GM12873 (cell line): Measurements from ENCODE around the gene MAB21L1.

Source experiments
- CTCF ChIP-seq: IDR thresholded peaks from 2 replicates; pipeline ENCODE4 v1.5.1; 2012; ENCODE audit warnings: low read depth, mild to moderate bottlenecking, moderate library complexity, low read length, control low read depth; ENCODE audit not compliant: insufficient read depth; ENCODE audit errors: missing control alignments

MAB21L1 gene

GRCh38 chr13:35469806-35470525, 6.5 kb downstream of the MAB21L1 start:
- no peak for TF ChIP-seq CTCF

DNA sequence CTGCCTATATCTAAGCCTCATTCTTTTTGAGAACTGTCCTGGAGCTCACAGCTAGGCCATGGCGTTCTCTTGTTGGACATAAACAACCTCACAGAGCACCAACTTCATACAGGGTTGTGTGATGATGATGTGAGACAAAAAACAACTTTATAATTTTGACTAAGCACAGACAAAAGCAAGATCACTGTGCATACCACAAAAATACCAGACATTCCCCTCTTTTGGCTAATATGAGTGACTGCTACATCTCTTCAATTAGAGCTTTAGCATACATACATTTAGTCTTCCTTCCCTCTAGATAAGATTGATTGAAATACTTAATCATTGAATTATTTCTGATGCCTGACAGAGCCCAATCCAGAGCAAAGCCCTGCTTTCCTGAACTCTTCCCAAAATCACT, 8.3 kb downstream of the MAB21L1 start:
- no peak for TF ChIP-seq CTCF

GRCh38 chr13:35465371-35465770, 11.1 kb downstream of the MAB21L1 start:
- TF ChIP-seq CTCF, result no peak

- TF ChIP-seq CTCF, result no peak
Measured at GRCh38 chr13:35460061-35460460, 16.4 kb downstream of the MAB21L1 start.

DNA sequence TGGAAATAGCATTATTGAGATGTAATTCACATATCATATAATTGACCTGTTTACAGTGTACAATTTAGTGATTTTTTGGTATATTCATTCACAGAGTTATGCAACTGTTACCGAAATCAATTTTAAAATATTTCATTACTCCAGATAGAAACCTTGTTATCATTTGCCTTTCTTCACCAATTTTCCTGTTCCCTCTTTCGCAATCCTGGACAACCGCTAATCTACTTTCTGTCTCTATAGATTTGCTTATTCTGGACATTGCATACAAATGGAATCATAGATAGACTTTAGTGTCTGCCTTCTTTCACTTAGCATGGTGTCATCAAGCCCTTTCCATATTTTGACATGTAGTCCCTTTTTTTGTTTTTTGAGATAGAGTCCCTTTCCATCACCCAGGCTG, 19.2 kb downstream of the MAB21L1 start:
- TF ChIP-seq CTCF, result no peak

DNA sequence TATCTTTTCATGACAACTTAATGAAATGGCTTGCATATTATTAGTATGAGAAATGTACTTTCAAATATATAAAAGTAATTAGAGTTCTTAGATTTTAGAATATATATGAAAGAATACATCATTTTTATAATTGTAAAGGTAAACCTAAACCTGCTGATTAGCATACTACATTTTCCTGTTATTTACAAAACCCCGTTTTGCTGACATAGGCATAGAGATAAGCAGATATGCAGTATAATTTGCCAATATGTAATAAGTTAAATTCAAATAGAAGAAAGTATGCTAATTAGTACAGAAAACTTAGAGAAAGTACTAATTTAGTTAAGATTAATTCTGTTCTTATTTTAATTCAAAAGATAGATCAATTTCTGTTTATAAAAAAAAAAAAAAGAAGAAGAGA, 21.5 kb downstream of the MAB21L1 start:
- no peak for TF ChIP-seq CTCF

- no peak for TF ChIP-seq CTCF
Measured at GRCh38 chr13:35449821-35450220, 26.7 kb downstream of the MAB21L1 start.
